ENCODE data around the gene RPS6KA3.

- TF ChIP-seq POLR2A (IDR thresholded peaks at IDR 0.05) (no peak), CTCF (IDR thresholded peaks at IDR 0.05) (no peak)
These were observed 155.4 kb downstream of the RPS6KA3 start for GRCh38 chrX:20111271-20111670.
